HG03060 (cell line): ENCODE data around the gene FNBP1L.
"Not testable (repeated sequence)": the region's sequence is repeated elsewhere in the genome, so short reads cannot be mapped to it uniquely, and the experiment has no call there.

Experiments
- ATAC-seq: cut with Tn5 transposase; IDR thresholded peaks from one replicate; pipeline ENCODE4 v1.9.1; 2021; ENCODE audit warnings: low read depth, moderate number of reproducible peaks; ENCODE audit not compliant: unreplicated experiment

Gene FNBP1L

GRCh38 chr1:93442741-93443140, 5.2 kb upstream of the FNBP1L start:
- no peak for ATAC-seq

- no peak for ATAC-seq
These were observed 4.5 kb upstream of the FNBP1L start for GRCh38 chr1:93443454-93443853.

GRCh38 chr1:93446837-93447451, 974 bp upstream of the FNBP1L start:
- ATAC-seq, result no peak

GRCh38 chr1:93448292-93448982, 519 bp downstream of the FNBP1L start:
- ATAC-seq, result no peak

GRCh38 chr1:93448983-93449804, 1.3 kb downstream of the FNBP1L start:
- no peak for ATAC-seq

GRCh38 chr1:93450321-93450720, 2.4 kb downstream of the FNBP1L start:
- no peak for ATAC-seq

- no peak for ATAC-seq
These were observed 6.0 kb downstream of the FNBP1L start for GRCh38 chr1:93453911-93454310.

GRCh38 chr1:93459126-93459525, 11.2 kb downstream of the FNBP1L start:
- no peak for ATAC-seq

- ATAC-seq, result no peak
These were observed 13.3 kb downstream of the FNBP1L start for GRCh38 chr1:93461236-93461635.

- no peak for ATAC-seq
These were observed 16.0 kb downstream of the FNBP1L start for GRCh38 chr1:93463960-93464359.

GRCh38 chr1:93465371-93466082, 17.6 kb downstream of the FNBP1L start:
- ATAC-seq, result not testable (repeated sequence)

GRCh38 chr1:93467606-93468005, 19.7 kb downstream of the FNBP1L start:
- no peak for ATAC-seq

- no peak for ATAC-seq
These were observed 20.7 kb downstream of the FNBP1L start for GRCh38 chr1:93468662-93469061.

- not testable (repeated sequence) for ATAC-seq
These were observed 21.3 kb downstream of the FNBP1L start for GRCh38 chr1:93469223-93469622.

GRCh38 chr1:93471284-93471683, 23.4 kb downstream of the FNBP1L start:
- no peak for ATAC-seq

GRCh38 chr1:93471911-93472310, 24.0 kb downstream of the FNBP1L start:
- ATAC-seq, result no peak

- no peak for ATAC-seq
These were observed 26.4 kb downstream of the FNBP1L start for GRCh38 chr1:93474321-93474720.

GRCh38 chr1:93475681-93476080, 27.8 kb downstream of the FNBP1L start:
- no peak for ATAC-seq

- not testable (repeated sequence) for ATAC-seq
These were observed 31.3 kb downstream of the FNBP1L start for GRCh38 chr1:93479133-93479745.

GRCh38 chr1:93481899-93482298, 34.0 kb downstream of the FNBP1L start:
- not testable (repeated sequence) for ATAC-seq
